ENCODE data around the gene HOXA10.

HOXA10 gene

DNA sequence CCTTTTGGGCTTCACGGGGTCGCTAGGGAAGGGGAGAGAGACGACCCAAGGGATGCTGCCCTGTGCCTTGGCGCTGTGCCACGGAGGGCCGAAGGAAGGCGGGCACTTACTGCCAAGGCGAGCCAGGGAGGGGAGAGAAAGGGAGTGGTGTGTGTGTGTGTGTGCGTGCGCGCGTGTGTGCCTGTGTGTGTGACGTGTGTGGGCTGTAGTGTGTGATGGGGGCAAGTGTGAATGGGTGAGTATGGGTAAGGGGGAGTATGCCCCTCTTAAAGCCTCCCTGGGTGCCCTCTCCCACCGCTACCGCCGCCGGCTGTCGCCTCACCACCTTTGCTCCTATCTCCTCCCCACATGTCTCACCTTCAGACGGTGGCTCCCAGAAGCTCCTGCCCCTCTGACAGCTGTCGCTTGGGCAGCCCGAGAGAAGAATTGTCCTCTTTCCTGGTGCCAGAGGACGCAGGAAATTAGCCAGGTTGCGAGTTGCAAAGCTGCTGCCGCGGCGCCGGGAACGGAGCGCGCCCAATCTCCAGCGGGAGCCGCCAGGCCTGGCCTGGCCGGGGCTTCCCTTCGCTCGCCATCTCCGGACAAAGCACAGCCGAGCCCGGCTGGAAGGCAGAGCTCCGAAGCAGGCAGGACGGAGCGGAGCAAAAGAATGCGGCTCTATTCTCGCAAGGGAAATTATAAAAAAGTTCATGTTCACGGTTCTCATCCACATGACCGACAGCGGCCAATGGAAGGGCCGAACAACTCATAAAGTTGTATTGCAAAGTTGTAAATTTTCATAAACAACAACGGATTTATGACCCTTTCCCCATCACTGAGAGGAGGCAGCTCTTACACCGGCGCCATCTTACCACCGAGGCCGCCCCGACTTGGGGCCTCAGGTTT is 21.9 kb downstream of the HOXA10 start, which contains the start of gene HOXA3:
Gene HOXA3, minus strand, starts transcription at position 653 of the 885 bp plus-strand sequence. CDS start 41,943 bp downstream, outside the sequence.
- H3K27ac ChIP-seq = no peak within 1 kb of the TSS
- TF ChIP-seq, protein P1, sequence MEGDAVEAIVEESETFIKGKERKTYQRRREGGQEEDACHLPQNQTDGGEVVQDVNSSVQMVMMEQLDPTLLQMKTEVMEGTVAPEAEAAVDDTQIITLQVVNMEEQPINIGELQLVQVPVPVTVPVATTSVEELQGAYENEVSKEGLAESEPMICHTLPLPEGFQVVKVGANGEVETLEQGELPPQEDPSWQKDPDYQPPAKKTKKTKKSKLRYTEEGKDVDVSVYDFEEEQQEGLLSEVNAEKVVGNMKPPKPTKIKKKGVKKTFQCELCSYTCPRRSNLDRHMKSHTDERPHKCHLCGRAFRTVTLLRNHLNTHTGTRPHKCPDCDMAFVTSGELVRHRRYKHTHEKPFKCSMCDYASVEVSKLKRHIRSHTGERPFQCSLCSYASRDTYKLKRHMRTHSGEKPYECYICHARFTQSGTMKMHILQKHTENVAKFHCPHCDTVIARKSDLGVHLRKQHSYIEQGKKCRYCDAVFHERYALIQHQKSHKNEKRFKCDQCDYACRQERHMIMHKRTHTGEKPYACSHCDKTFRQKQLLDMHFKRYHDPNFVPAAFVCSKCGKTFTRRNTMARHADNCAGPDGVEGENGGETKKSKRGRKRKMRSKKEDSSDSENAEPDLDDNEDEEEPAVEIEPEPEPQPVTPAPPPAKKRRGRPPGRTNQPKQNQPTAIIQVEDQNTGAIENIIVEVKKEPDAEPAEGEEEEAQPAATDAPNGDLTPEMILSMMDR (IDR thresholded peaks at IDR 0.05) = no peak
- no peaks in the 10 kb centered on the region for H3K4me1 ChIP-seq
- H3K4me3 ChIP-seq (ENCODE audit: low read depth, low read length) = peak within 1 kb of the TSS; percentile 57
- H3K79me2 ChIP-seq = no peaks in the 10 kb centered on the region
- peak within 1 kb of the TSS; percentile 20 for H2AFZ ChIP-seq
- H3K36me3 ChIP-seq (ENCODE audit: control insufficient read depth, insufficient read depth, low read length) = no peaks in the 10 kb centered on the region
- H3K9me3 ChIP-seq (ENCODE audit: control insufficient read depth, low read length) = no peaks in the 10 kb centered on the region
- H3K4me2 ChIP-seq (ENCODE audit: low read length) = peak within 1 kb of the TSS; percentile 92
- H3K9ac ChIP-seq = no peak within 1 kb of the TSS
- H3K27me3 ChIP-seq (ENCODE audit: control insufficient read depth, insufficient read depth, low read length) = peaks cover 16% of the 10 kb centered on the region

DNA sequence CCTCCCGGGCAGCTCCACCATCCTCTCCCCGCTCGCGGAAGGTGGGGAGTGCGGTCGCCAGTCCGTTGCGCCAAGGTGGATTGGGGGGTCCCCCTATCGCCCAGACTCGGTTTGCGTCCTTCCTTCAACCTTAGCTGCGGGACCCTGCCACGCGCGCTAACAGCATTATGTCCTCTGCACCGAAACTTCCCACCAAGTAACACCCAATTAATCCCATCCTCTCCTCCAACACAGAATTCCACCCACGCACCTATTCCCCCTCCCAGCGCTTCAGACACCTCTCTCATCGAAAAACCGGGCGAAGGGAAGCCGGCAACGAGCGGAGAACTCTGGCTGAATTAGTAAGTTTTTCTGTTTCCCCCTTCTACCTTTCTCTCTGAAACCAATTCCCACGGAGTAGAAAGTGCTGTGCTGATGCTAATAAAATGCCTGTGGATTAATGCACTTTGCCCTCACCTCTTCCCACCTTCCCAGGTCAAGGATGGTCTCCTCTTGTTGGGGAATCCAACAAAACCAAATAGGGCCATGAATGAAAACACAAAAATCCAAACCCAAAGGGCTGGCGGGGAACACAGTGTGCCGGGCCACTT is 22.7 kb downstream of the HOXA10 start:
- TF ChIP-seq, protein P1 (IDR thresholded peaks at IDR 0.05) = no peak
- Histone ChIP-seq H3K4me2 (ENCODE audit: low read length) (peak overlapping the region; percentile 92), H3K36me3 (ENCODE audit: control insufficient read depth, insufficient read depth, low read length) (no peaks in the 10 kb centered on the region), H3K27me3 (ENCODE audit: control insufficient read depth, insufficient read depth, low read length) (peaks cover 12% of the 10 kb centered on the region), H3K9ac (no peak overlapping the region), H3K4me1 (no peaks in the 10 kb centered on the region), H3K9me3 (ENCODE audit: control insufficient read depth, low read length) (no peaks in the 10 kb centered on the region), H3K79me2 (no peaks in the 10 kb centered on the region), H2AFZ (peak overlapping the region; percentile 75), H3K4me3 (ENCODE audit: low read depth, low read length) (peak overlapping the region; percentile 57), H3K27ac (no peak overlapping the region)

DNA sequence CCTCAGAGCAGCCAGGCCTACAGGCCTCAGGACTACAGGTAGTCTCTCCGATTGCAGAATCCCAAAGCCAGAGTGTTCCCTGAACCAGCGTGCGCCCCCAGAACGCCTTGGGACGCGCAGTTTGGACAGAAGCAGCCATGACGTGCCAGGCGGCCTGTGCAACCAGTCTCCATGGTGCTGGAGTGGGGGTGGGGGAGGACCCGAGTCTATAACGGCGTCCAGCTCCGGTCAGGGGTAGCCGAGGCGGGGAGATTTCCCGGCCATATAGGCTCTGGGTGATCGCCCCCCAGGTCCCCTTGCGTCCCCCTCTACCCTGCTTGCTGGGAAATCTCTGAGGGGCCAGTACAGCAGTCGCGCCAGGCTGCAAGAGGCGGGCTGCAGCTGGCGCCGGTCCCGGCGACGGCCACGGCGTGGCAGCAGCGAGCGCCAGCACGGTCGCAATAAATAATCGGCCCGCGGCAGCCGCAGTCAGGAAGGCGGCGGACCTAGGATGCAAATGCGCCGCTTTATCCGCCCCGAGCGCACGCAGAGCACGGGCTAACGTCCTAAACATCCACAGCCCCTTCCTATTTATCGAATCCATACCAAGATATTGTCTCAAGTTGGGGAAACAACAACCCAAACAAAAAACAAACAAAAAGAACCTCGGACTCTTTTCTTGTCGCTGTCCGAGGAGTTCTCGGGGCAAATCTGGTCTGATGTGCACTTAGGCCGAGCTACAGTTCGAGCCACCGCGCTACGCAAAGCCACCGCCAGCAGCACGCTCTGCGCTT is 23.4 kb downstream of the HOXA10 start:
- Histone ChIP-seq H3K4me2 (ENCODE audit: low read length) (peak overlapping the region; percentile 92), H3K9me3 (ENCODE audit: control insufficient read depth, low read length) (no peaks in the 10 kb centered on the region), H3K4me3 (ENCODE audit: low read depth, low read length) (peak overlapping the region; percentile 57), H3K27ac (no peak overlapping the region), H2AFZ (peak overlapping the region; percentile 75), H3K9ac (no peak overlapping the region), H3K4me1 (no peaks in the 10 kb centered on the region), H3K79me2 (no peaks in the 10 kb centered on the region), H3K36me3 (ENCODE audit: control insufficient read depth, insufficient read depth, low read length) (no peaks in the 10 kb centered on the region), H3K27me3 (ENCODE audit: control insufficient read depth, insufficient read depth, low read length) (peaks cover 6% of the 10 kb centered on the region)
- TF ChIP-seq, protein P1 (IDR thresholded peaks at IDR 0.05) = peak; percentile 79

DNA sequence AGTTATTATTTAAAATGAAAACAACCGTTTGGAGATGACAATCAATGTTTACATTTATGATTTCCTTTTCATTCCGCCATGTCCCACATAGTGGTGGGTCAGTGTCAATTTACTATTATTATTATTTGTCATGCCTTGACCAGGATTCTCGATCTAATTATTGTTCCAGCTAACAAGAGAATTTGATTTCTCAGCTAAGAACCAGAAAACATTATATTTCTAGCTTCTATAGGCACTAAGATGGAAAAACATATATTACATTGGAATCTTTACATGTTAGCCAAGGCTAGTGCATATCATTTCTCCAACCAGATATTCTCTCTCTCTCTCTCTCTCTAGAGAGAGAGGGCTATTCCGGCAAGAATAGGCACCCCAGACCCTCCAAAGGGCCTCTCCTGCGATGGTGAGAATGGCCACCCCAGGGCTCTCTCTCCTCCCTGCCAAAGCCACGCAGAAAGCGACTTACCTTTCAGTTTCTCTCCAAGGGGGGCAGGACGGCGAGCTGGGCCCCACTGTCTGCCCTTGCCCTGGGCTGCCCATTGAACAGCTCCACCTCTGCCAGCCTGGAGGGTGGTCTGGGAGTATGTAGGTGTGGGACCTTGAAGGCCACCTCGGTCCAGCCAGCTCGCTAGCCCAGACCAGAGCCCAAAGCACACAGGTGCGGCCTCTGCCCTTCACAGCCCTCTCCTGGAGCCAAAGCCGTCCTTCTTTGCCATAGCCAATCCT is 24.1 kb downstream of the HOXA10 start:
- Histone ChIP-seq H3K79me2 (no peaks in the 10 kb centered on the region), H3K4me2 (ENCODE audit: low read length) (peak overlapping the region; percentile 92), H3K4me1 (no peaks in the 10 kb centered on the region), H3K36me3 (ENCODE audit: control insufficient read depth, insufficient read depth, low read length) (no peaks in the 10 kb centered on the region), H2AFZ (no peak overlapping the region), H3K27me3 (ENCODE audit: control insufficient read depth, insufficient read depth, low read length) (peaks cover 3% of the 10 kb centered on the region), H3K4me3 (ENCODE audit: low read depth, low read length) (peak overlapping the region; percentile 57), H3K27ac (no peak overlapping the region), H3K9me3 (ENCODE audit: control insufficient read depth, low read length) (no peaks in the 10 kb centered on the region), H3K9ac (no peak overlapping the region)
- TF ChIP-seq, protein P1 (IDR thresholded peaks at IDR 0.05) = no peak

Data from parathyroid adenoma (tissue), 2 donors.